Measurements from ENCODE around the gene UBQLN4.

The UBQLN4 gene

GRCh38 chr1:156020293-156021092, 33.1 kb downstream of the UBQLN4 start, which contains the start of gene SSR2:
Gene SSR2, minus strand, starts transcription at chr1:156020951. Its CDS starts 784 bp downstream, at chr1:156020167.
- H3K27ac ChIP-seq (ENCODE audit: insufficient read depth, low read length, poor library complexity, severe bottlenecking), result peak within 1 kb of the TSS; percentile 71
- peaks cover 10% of the 10 kb centered on the region for H3K36me3 ChIP-seq (ENCODE audit: control insufficient read depth, insufficient read depth, low read length)
- no peaks in the 10 kb centered on the region for H3K27me3 ChIP-seq (replicated peaks; ENCODE audit: control insufficient read depth, insufficient read depth, low read length, poor library complexity, severe bottlenecking)
- peak within 1 kb of the TSS; percentile 64 for H3K4me3 ChIP-seq (ENCODE audit: insufficient read depth, low read depth, low read length, poor library complexity, severe bottlenecking)
- peaks cover 6% of the 10 kb centered on the region for H3K4me1 ChIP-seq (ENCODE audit: control insufficient read depth, insufficient read depth, low read length, poor library complexity, severe bottlenecking)
- H3K9me3 ChIP-seq (ENCODE audit: control insufficient read depth, low read length), result no peaks in the 10 kb centered on the region
- DNase-seq, result peak; percentile 68 to 82 (median 74)

DNA sequence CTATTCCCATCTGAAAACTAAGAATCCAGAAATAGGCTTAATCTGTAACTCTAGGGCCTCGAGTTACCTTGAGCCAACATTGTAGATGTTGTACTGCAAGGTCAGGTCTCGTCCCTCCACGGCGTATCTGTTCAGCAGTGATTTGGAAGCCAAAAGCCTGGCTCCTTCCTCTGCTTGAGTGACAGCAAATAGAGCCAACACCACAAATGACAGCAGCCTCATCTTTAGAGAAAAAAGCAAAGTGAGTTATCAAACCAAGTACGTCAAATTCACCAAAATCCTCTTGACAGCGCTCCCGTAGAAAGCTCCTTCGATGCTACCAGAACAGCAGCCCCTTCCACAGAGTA, 33.7 kb downstream of the UBQLN4 start:
- Histone ChIP-seq H3K4me3 (ENCODE audit: insufficient read depth, low read depth, low read length, poor library complexity, severe bottlenecking) (peak overlapping the region; percentile 64), H3K36me3 (ENCODE audit: control insufficient read depth, insufficient read depth, low read length) (peaks cover 13% of the 10 kb centered on the region), H3K27ac (ENCODE audit: insufficient read depth, low read length, poor library complexity, severe bottlenecking) (peak overlapping the region; percentile 71), H3K27me3 (replicated peaks; ENCODE audit: control insufficient read depth, insufficient read depth, low read length, poor library complexity, severe bottlenecking) (no peaks in the 10 kb centered on the region), H3K4me1 (ENCODE audit: control insufficient read depth, insufficient read depth, low read length, poor library complexity, severe bottlenecking) (peaks cover 6% of the 10 kb centered on the region), H3K9me3 (ENCODE audit: control insufficient read depth, low read length) (no peaks in the 10 kb centered on the region)
- DNase-seq, result no peak

DNA sequence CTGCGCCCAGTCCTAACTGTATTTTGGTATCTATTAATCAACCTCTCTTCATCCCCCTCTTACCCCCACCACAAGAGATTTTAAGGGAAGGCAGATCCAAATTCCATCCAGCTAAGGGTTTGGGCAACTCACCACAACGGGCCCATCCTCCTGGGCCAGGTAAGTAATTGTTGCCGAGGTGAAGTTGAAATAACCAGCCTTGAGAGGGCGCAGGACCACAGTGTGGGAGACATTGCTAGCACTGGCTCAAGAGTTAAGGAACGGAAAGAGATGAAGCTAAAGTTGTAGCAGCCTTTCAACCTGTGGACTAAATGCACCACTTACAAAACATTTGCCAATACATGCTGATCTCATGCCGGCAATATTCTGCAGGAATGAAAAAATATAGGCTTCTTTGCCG, 38.8 kb downstream of the UBQLN4 start:
- Histone ChIP-seq H3K4me1 (ENCODE audit: control insufficient read depth, insufficient read depth, low read length, poor library complexity, severe bottlenecking) (peaks cover 1% of the 10 kb centered on the region), H3K4me3 (ENCODE audit: insufficient read depth, low read depth, low read length, poor library complexity, severe bottlenecking) (no peak overlapping the region), H3K27me3 (replicated peaks; ENCODE audit: control insufficient read depth, insufficient read depth, low read length, poor library complexity, severe bottlenecking) (no peaks in the 10 kb centered on the region), H3K27ac (ENCODE audit: insufficient read depth, low read length, poor library complexity, severe bottlenecking) (no peak overlapping the region), H3K9me3 (ENCODE audit: control insufficient read depth, low read length) (no peaks in the 10 kb centered on the region), H3K36me3 (ENCODE audit: control insufficient read depth, insufficient read depth, low read length) (peaks cover 57% of the 10 kb centered on the region)
- no peak for DNase-seq

DNA sequence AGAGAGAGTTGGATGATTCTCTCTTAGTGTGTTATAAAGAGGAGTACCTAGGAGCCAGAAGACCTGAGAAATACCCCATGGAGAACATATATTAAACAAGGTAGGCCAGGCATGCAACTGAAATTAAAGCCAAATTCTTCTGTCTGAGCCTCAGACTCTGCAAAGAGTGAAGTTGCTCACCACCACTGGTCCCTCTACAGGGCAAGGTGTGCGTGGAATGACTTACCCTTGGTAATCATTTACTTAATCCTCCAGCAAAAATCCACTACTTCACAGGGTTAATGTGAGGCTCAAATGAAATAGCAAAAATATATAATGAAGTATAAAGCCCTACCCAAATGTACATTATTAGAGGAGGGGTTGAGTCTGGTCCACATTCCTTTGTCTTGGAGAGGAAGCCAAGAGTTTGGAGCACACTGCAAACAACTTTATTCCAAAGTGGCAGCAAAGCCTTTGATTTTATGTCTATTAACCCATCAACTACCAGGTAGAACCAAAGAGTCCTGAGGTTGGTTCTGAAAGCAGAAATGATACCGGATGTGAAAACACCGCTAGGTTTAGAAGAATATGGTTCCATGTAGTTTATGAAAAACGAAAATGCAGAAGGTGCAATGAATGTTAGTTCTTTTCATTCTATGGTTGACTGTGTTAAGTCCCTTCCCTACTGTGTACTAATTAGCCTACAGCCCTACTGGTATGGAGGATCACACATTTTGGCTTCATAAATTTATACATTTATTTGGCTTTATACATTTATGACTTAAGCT, 41.4 kb downstream of the UBQLN4 start:
- Histone ChIP-seq H3K36me3 (ENCODE audit: control insufficient read depth, insufficient read depth, low read length) (peaks cover 60% of the 10 kb centered on the region), H3K4me3 (ENCODE audit: insufficient read depth, low read depth, low read length, poor library complexity, severe bottlenecking) (no peak overlapping the region), H3K27ac (ENCODE audit: insufficient read depth, low read length, poor library complexity, severe bottlenecking) (no peak overlapping the region), H3K9me3 (ENCODE audit: control insufficient read depth, low read length) (no peaks in the 10 kb centered on the region), H3K27me3 (replicated peaks; ENCODE audit: control insufficient read depth, insufficient read depth, low read length, poor library complexity, severe bottlenecking) (no peaks in the 10 kb centered on the region), H3K4me1 (ENCODE audit: control insufficient read depth, insufficient read depth, low read length, poor library complexity, severe bottlenecking) (no peaks in the 10 kb centered on the region)
- DNase-seq, result no peak

- Histone ChIP-seq H3K27me3 (replicated peaks; ENCODE audit: control insufficient read depth, insufficient read depth, low read length, poor library complexity, severe bottlenecking) (no peaks in the 10 kb centered on the region), H3K4me3 (ENCODE audit: insufficient read depth, low read depth, low read length, poor library complexity, severe bottlenecking) (no peak overlapping the region), H3K27ac (ENCODE audit: insufficient read depth, low read length, poor library complexity, severe bottlenecking) (no peak overlapping the region), H3K9me3 (ENCODE audit: control insufficient read depth, low read length) (no peaks in the 10 kb centered on the region), H3K4me1 (ENCODE audit: control insufficient read depth, insufficient read depth, low read length, poor library complexity, severe bottlenecking) (peaks cover 10% of the 10 kb centered on the region), H3K36me3 (ENCODE audit: control insufficient read depth, insufficient read depth, low read length) (peaks cover 53% of the 10 kb centered on the region)
- DNase-seq, result no peak
Measured at GRCh38 chr1:156009404-156009803, 44.2 kb downstream of the UBQLN4 start.

DNA sequence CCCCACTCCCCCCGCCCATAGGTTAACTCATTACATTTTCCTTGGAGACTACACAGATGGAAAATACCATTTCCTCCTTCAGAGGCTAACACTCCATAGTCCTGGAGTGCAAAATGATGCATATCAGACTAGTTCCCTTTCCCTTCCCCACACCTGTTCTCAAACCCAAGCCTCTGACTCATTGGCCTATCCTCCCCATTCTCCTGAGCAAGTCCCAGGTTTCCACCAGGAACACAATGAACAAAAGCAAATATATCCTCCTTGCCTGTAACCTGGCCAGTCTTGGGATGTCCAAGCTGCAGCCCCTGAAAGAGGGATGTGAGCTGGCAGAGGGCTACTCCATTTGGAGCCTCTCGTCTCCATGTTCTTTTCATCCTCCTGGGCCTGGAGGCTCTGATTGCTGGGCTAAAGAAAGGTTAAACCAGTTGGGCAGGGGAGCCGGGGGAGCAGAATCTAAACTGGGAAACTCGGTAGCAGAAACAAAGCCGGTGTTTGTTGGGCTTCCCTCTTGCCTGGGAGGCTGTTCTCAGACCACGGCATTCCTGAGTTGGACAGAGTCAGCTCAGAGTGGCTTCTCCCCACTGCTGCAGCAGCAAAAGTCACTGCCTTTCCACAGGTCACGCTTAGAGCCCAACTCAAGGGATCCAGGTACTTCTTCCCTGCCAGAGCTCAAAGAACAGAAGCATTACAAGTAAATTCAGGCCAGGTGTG, 46.8 kb downstream of the UBQLN4 start:
- Histone ChIP-seq H3K27me3 (replicated peaks; ENCODE audit: control insufficient read depth, insufficient read depth, low read length, poor library complexity, severe bottlenecking) (no peaks in the 10 kb centered on the region), H3K4me3 (ENCODE audit: insufficient read depth, low read depth, low read length, poor library complexity, severe bottlenecking) (no peak overlapping the region), H3K36me3 (ENCODE audit: control insufficient read depth, insufficient read depth, low read length) (peaks cover 33% of the 10 kb centered on the region), H3K4me1 (ENCODE audit: control insufficient read depth, insufficient read depth, low read length, poor library complexity, severe bottlenecking) (peaks cover 10% of the 10 kb centered on the region), H3K27ac (ENCODE audit: insufficient read depth, low read length, poor library complexity, severe bottlenecking) (no peak overlapping the region), H3K9me3 (ENCODE audit: control insufficient read depth, low read length) (no peaks in the 10 kb centered on the region)
- DNase-seq, result no peak

DNA sequence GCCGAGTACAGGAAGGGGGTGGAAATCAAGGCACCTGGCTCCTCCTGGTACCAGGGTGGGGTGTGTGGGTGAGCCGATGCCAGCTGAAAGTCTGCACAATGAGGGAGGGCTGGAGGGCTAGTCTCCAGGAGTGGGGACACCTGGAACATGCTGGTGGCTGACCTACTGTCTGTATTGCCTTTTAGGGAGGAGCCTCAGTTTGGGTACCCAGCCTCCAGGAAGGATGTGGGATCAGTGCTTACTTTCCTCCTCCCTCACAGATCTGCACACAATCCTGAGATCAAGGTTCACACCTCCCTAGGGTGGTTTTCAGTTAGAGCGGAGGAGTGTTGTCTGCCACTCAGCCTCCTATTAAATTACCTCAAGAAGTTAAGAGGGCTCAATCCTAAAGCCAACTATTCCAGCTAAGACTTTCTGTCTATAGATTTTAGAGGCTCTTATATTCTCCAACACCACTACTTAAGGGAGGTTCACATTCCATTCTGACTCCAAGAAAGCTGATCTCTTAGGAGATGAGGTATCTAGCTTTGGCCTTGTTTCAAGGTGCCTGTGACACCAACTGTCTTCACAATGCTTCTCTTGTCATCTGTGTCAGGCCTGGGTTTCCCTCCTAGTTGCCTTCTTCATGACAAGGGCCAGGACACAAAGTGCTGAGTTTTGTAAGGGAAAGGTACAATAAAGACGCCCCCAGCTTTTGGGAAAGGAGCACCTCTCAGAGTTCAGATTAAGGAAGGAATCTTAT, 48.6 kb downstream of the UBQLN4 start:
- peaks cover 15% of the 10 kb centered on the region for H3K36me3 ChIP-seq (ENCODE audit: control insufficient read depth, insufficient read depth, low read length)
- peak in 1 of 3 donors; percentile 4 for DNase-seq
- H3K27me3 ChIP-seq (replicated peaks; ENCODE audit: control insufficient read depth, insufficient read depth, low read length, poor library complexity, severe bottlenecking), result no peaks in the 10 kb centered on the region
- H3K9me3 ChIP-seq (ENCODE audit: control insufficient read depth, low read length), result no peaks in the 10 kb centered on the region
- H3K4me3 ChIP-seq (ENCODE audit: insufficient read depth, low read depth, low read length, poor library complexity, severe bottlenecking), result no peak overlapping the region
- peaks cover 10% of the 10 kb centered on the region for H3K4me1 ChIP-seq (ENCODE audit: control insufficient read depth, insufficient read depth, low read length, poor library complexity, severe bottlenecking)
- H3K27ac ChIP-seq (ENCODE audit: insufficient read depth, low read length, poor library complexity, severe bottlenecking), result peak overlapping the region; percentile 31

DNA sequence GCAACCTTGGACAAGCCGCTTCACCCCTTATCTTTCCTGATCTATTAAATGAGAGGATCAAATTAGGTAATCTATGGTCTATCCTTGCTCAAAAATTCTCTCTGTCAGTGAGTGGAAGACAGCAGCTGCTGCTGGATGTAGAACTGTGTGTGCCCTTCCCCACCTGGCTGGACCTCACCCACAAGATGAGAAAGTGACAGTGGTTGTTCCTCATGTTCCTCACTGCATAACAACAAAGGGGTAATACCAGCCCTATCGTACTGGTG, 49.7 kb downstream of the UBQLN4 start:
- Histone ChIP-seq H3K27ac (ENCODE audit: insufficient read depth, low read length, poor library complexity, severe bottlenecking) (no peak overlapping the region), H3K4me1 (ENCODE audit: control insufficient read depth, insufficient read depth, low read length, poor library complexity, severe bottlenecking) (peaks cover 10% of the 10 kb centered on the region), H3K4me3 (ENCODE audit: insufficient read depth, low read depth, low read length, poor library complexity, severe bottlenecking) (no peak overlapping the region), H3K27me3 (replicated peaks; ENCODE audit: control insufficient read depth, insufficient read depth, low read length, poor library complexity, severe bottlenecking) (no peaks in the 10 kb centered on the region), H3K9me3 (ENCODE audit: control insufficient read depth, low read length) (no peaks in the 10 kb centered on the region), H3K36me3 (ENCODE audit: control insufficient read depth, insufficient read depth, low read length) (peaks cover 6% of the 10 kb centered on the region)
- no peak for DNase-seq

GRCh38 chr1:156002188-156002911, 51.2 kb downstream of the UBQLN4 start:
- no peak for DNase-seq
- no peak overlapping the region for H3K4me3 ChIP-seq (ENCODE audit: insufficient read depth, low read depth, low read length, poor library complexity, severe bottlenecking)
- H3K36me3 ChIP-seq (ENCODE audit: control insufficient read depth, insufficient read depth, low read length), result peaks cover 6% of the 10 kb centered on the region
- no peak overlapping the region for H3K27ac ChIP-seq (ENCODE audit: insufficient read depth, low read length, poor library complexity, severe bottlenecking)
- no peaks in the 10 kb centered on the region for H3K27me3 ChIP-seq (replicated peaks; ENCODE audit: control insufficient read depth, insufficient read depth, low read length, poor library complexity, severe bottlenecking)
- peaks cover 10% of the 10 kb centered on the region for H3K4me1 ChIP-seq (ENCODE audit: control insufficient read depth, insufficient read depth, low read length, poor library complexity, severe bottlenecking)
- no peaks in the 10 kb centered on the region for H3K9me3 ChIP-seq (ENCODE audit: control insufficient read depth, low read length)
